ENCODE results near the gene NEDD4L.

DNA sequence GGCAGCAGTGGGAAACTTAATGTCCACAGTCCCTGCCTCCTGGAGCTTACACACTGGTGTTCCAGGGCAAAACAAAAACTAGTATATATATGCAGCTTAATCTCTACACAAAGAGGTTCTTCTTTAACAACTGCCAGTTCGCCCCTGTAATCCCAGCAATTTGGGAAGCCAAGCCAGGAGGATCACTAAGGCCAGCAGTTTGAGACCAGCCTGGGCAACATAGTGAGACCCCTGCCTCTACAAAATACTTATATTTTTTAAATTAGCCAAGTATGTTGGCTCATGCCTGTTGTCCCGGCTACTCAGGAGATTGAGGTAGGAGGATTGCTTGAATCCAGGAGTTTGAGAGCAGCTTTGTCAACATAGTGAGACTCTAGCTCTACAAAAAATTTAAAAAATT is 17.2 kb upstream of the NEDD4L start:
- no peak for TF ChIP-seq ZNF274 (IDR thresholded peaks at IDR 0.05; ENCODE audit: low read depth, low read length)
- no peak for TF ChIP-seq YY1 (IDR thresholded peaks at IDR 0.05; ENCODE audit: insufficient read depth, insufficient read length)

All from NT2/D1 (cell line).